Right lobe of liver (tissue), 6 donors: Measurements from ENCODE around the gene APBA3. TPM values are rescaled to one million over a fixed set of nuclear protein-coding genes. Genes with fewer than 3 reads are reported as not detected.
A peak's percentile ranks its signal among the peaks of the same experiment; 100 is the strongest.

ENCODE experiments used
- ATAC-seq, 4 donors: fragments of 200-7000 bp; cut with Tn5 transposase; one replicate each; pipeline ENCODE4 v1.9.1; 2020; ENCODE audit warnings: mild to moderate bottlenecking in 4 of 4, moderate library complexity in 4 of 4
- DNase-seq, 3 donors: peaks; one replicate each; pipeline ENCODE4 v3.0.0-alpha.2; 2020
- H3K27ac ChIP-seq, 3 donors: fragments of 200-600 bp; one replicate each; pipeline ENCODE4 v1.8.0; 2022
- H3K27me3 ChIP-seq, 2 donors: fragments of 200-600 bp; one replicate each; pipeline ENCODE4 v1.8.0; 2022
- H3K36me3 ChIP-seq, 4 donors: fragments of 200-600 bp; sonication (generic) in 1 of 4; one replicate each; pipeline versions ENCODE4 v1.5.1 to v1.8.0; 2017 to 2022; ENCODE audit warnings: control low read depth in 1 of 4
- H3K4me1 ChIP-seq, 4 donors: fragments of 200-600 bp; sonication (generic) in 1 of 4; one replicate each; pipeline versions ENCODE4 v1.5.1 to v1.8.0; 2017 to 2022; ENCODE audit warnings: control low read depth in 1 of 4
- H3K4me3 ChIP-seq, 3 donors: fragments of 200-600 bp; one replicate each; pipeline ENCODE4 v1.8.0; 2022
- H3K9me3 ChIP-seq, 4 donors: fragments of 200-600 bp; sonication (generic) in 1 of 4; one replicate each; pipeline versions ENCODE4 v1.5.1 to v1.8.0; 2017 to 2022; ENCODE audit warnings: control low read depth in 1 of 4
- POLR2A ChIP-seq: fragments of 450-650 bp; IDR thresholded peaks from one replicate; pipeline ENCODE4 v1.6.1; 2017; ENCODE audit warnings: antibody characterized with exemption, mild to moderate bottlenecking
- WGBS: methylation state at CpG from one replicate; pipeline ENCODE4 v1.1.6; 2018; ENCODE audit warnings: low coverage, low lambda C conversion rate; ENCODE audit not compliant: insufficient coverage; ENCODE audit errors: missing lambda C conversion rate; 5-methylcytosine and 5-hydroxymethylcytosine counted together
- intact Hi-C, 2 donors: fragments of 100-400 bp; cut with DNase I; formaldehyde crosslinking; loops; one replicate each; pipeline versions ENCODE4 v1.11.2 to v1.14.1; 2022
- total RNA-seq, 6 experiments: library from RNA; depleted of rRNA in 2 of 6; stranded (reverse); fragments of >200 nt in 2 of 6; fragmentation: NEBNext Ultra II Directional in 3 of 6; extraction: Animal tissue kit (Norgen Biotek cat#: 25700) in 3 of 6; gene quantifications; one replicate each; pipeline versions ENCODE4 v1.1.0 to v1.2.4, GENCODE V29; 2016 to 2023
- TF ChIP-seq, protein P1 (sequence below), 4 donors: fragments of 200-600 bp in 3 of 4; fragments of 450-650 bp in 1 of 4; IDR thresholded peaks; one replicate each; pipeline versions ENCODE4 v1.5.1 to v1.8.0; 2016 to 2022; ENCODE audit warnings: antibody characterized with exemption in 4 of 4, mild to moderate bottlenecking in 2 of 4
- donor health status: DM: no; HTN: yes; CAD: no.
- donor health status: DM: no; HTN: no; CAD: no.
- donor health status: DM: no; HTN: no; CAD: no.
- donor health status: DM: no; HTN: yes; CAD: no.
- donor health status: DM: no; HTN: yes; CAD: no.

The APBA3 gene
- total RNA-seq, 6 experiments from 2014 or later: 10.1 to 24.1 (median 12.6) TPM

- Histone ChIP-seq H3K27ac (no peak overlapping the region), H3K4me1 (no peaks in the 10 kb centered on the region), H3K4me3 (no peak overlapping the region), H3K9me3 (no peaks in the 10 kb centered on the region), H3K27me3 (no peaks in the 10 kb centered on the region), H3K36me3 (peaks cover 0 to 33% (median 1%) of the 10 kb centered on the region in 4 donors)
- no peak for TF ChIP-seq POLR2A
- TF ChIP-seq, protein P1, sequence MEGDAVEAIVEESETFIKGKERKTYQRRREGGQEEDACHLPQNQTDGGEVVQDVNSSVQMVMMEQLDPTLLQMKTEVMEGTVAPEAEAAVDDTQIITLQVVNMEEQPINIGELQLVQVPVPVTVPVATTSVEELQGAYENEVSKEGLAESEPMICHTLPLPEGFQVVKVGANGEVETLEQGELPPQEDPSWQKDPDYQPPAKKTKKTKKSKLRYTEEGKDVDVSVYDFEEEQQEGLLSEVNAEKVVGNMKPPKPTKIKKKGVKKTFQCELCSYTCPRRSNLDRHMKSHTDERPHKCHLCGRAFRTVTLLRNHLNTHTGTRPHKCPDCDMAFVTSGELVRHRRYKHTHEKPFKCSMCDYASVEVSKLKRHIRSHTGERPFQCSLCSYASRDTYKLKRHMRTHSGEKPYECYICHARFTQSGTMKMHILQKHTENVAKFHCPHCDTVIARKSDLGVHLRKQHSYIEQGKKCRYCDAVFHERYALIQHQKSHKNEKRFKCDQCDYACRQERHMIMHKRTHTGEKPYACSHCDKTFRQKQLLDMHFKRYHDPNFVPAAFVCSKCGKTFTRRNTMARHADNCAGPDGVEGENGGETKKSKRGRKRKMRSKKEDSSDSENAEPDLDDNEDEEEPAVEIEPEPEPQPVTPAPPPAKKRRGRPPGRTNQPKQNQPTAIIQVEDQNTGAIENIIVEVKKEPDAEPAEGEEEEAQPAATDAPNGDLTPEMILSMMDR (IDR thresholded peaks at IDR 0.05): no peak
- DNase-seq: no peak
- intact Hi-C loops: no loop called here
- peak in 1 of 4 donors; percentile 5 for ATAC-seq
- no CpG with 5 or more reads among the region's 25 CpGs for WGBS
Observed at GRCh38 chr19:3752492-3752891, 9.0 kb downstream of the APBA3 start.

- Histone ChIP-seq H3K4me3 (no peak overlapping the region), H3K4me1 (no peaks in the 10 kb centered on the region), H3K27me3 (no peaks in the 10 kb centered on the region), H3K9me3 (no peaks in the 10 kb centered on the region), H3K27ac (no peak overlapping the region), H3K36me3 (peaks cover 0 to 33% (median 1%) of the 10 kb centered on the region in 4 donors)
- DNase-seq: no peak
- no peak for TF ChIP-seq POLR2A
- 80% methylated on average over 2 of the region's 30 CpGs for WGBS
- no peak for ATAC-seq
- intact Hi-C loops: no loop called here
Observed at GRCh38 chr19:3751236-3751635, 10.3 kb downstream of the APBA3 start.

DNA sequence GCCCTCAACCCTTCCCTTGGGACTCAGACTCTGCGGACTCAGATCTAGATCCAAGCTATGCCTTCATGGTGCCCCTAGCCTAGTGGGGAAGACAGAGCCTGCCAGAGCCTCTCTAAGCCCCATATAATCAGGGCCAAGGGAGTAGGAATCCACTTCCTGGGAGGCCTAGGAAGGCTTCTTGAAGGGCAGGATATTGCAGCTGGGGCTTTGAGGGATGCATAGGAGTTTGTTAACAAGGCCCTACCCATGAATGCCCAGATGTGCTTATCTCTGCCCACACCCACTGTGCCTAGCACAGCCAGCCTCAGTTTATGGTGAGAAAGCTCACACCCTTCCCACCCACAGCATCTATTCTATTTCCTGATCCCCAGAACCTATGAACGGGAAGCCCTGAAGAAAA is 11.3 kb downstream of the APBA3 start:
- intact Hi-C loops: no loop called here
- 100% methylated on average over 1 of the region's 2 CpGs for WGBS
- no peaks in the 10 kb centered on the region for H3K9me3 ChIP-seq
- H3K27me3 ChIP-seq: no peaks in the 10 kb centered on the region
- no peak overlapping the region for H3K4me3 ChIP-seq
- no peaks in the 10 kb centered on the region for H3K4me1 ChIP-seq
- no peak for TF ChIP-seq POLR2A
- TF ChIP-seq, protein P1 (IDR thresholded peaks at IDR 0.05): no peak
- H3K36me3 ChIP-seq: peaks cover 0 to 33% (median 1%) of the 10 kb centered on the region in 4 donors
- no peak for DNase-seq
- no peak overlapping the region for H3K27ac ChIP-seq
- ATAC-seq: no peak

- DNase-seq: peak in 2 of 3 donors; percentile 57 to 64
- 37% methylated on average over 8 of the region's 8 CpGs for WGBS
- TF ChIP-seq, protein P1 (IDR thresholded peaks at IDR 0.05): no peak
- no peak for TF ChIP-seq POLR2A
- Histone ChIP-seq H3K27me3 (no peaks in the 10 kb centered on the region), H3K27ac (no peak overlapping the region), H3K36me3 (peaks cover 0 to 33% (median 1%) of the 10 kb centered on the region in 4 donors), H3K4me3 (no peak overlapping the region), H3K9me3 (no peaks in the 10 kb centered on the region), H3K4me1 (no peaks in the 10 kb centered on the region)
- intact Hi-C loops: no loop called here
- peak; percentile 55 to 67 (median 61) for ATAC-seq
Observed at GRCh38 chr19:3748965-3749364, 12.5 kb downstream of the APBA3 start.

- intact Hi-C loops: no loop called here
- Histone ChIP-seq H3K27me3 (no peaks in the 10 kb centered on the region), H3K4me1 (no peaks in the 10 kb centered on the region), H3K36me3 (peaks cover 0 to 14% (median 1%) of the 10 kb centered on the region in 4 donors), H3K4me3 (no peak overlapping the region), H3K27ac (no peak overlapping the region), H3K9me3 (no peaks in the 10 kb centered on the region)
- no peak for DNase-seq
- no peak for TF ChIP-seq POLR2A
- TF ChIP-seq, protein P1 (IDR thresholded peaks at IDR 0.05): no peak
- WGBS: 82% methylated on average over 14 of the region's 31 CpGs
- no peak for ATAC-seq
Observed at GRCh38 chr19:3746371-3747056, 15.0 kb downstream of the APBA3 start.
